Inflammatory macrophage (primary cell): ENCODE measurements around the gene MYOM3.

Experiments
- DNase-seq, 2 donors: peaks; one replicate each; pipeline ENCODE4 v3.0.0-alpha.2; 2020 to 2022

MYOM3 gene

GRCh38 chr1:24113641-24114033 lies 1.7 kb upstream of the MYOM3 start:
- no peak for DNase-seq

DNA sequence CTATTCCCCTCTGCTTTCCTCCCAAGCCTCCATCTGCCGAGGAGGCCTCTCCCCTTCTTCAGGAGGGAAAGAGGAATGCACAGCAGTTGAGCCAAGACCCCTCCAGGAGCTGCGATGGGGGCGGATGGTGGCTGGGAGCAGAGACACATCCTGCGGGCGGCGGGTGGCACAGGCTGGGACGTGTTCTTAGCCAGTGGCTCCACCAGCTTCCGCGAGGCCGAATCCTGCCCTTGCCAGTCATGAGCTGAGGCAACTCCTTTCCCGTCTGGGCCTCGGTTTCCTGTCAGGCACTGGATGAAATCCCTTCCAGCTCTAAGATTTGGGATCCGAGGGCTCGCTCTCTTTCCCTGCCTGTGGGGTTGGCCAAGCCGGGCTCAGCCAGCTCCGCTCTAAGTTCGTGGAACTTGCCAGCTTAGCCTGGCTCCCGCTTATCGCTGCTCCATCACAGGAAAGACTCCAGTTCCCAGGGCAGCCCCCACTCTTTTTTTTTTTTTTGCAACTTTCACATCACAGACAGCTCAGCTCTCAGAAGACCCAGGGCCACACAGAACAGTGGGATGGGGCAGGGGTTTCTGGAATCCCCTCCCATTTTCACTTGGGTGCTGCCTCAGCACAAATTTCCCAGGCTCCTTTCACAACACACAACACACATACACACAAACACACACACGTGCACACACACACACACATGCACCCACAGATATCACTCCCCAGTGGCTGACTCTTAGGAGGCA lies 506 bp downstream of the MYOM3 start:
- DNase-seq = no peak

DNA sequence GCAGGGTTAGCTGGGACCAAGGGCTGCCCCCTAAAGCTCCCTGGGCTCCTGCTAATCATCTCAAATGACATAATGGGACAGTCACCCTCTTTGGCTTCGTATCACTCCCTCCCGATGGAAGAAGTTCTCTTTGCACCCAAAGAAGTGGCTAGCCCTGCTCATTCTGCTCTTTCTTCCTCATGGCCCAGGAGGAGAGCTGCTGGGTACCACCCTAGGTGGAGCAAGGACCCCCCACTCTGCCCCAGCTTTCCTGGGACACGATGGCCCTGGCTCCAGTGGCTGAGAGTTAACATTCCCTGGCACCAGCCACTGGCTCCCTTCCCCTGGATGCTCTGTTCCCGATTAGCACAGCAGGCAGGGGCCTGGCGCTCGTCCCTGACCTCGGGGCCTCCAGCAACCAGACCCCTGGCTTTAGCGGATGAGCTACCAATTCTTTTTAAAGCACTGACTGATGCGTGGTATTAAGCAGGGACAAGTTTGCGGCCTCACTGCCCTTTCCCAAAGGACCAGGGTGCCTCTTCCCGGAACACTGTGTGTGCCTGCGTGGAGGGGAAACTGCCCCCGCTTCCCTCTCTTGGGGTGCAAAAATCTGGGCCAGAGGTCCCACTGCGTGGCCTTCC lies 1.2 kb downstream of the MYOM3 start:
- DNase-seq = no peak

GRCh38 chr1:24109686-24110475 lies 2.1 kb downstream of the MYOM3 start:
- no peak for DNase-seq

GRCh38 chr1:24109166-24109483 lies 2.8 kb downstream of the MYOM3 start:
- DNase-seq = no peak

GRCh38 chr1:24108334-24109165 lies 3.4 kb downstream of the MYOM3 start:
- peak in 1 of 2 donors; percentile 26 for DNase-seq

- no peak for DNase-seq
Observed at GRCh38 chr1:24107462-24108138, 4.3 kb downstream of the MYOM3 start.

GRCh38 chr1:24105368-24106160 lies 6.4 kb downstream of the MYOM3 start:
- no peak for DNase-seq

GRCh38 chr1:24104854-24105253 lies 7.1 kb downstream of the MYOM3 start:
- no peak for DNase-seq

DNA sequence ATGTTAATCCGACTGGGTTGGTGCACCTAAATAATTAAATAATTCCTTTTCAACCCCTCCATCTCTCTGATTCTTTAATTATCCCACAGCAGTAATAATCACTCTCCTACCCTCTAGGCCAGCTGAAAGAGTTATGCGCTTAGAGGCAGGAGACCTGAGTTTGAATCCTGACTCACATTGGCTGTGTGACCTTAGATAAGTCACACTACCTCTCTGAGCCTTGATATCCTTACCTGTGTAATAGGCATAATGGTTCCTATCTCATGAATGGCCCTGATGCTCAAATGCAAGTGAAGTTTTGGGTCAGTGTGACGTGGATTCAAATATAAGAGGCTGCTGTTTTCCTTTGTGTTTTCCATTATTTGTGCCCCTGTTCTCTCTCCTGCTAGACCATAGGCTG lies 8.1 kb downstream of the MYOM3 start:
- DNase-seq = no peak

DNA sequence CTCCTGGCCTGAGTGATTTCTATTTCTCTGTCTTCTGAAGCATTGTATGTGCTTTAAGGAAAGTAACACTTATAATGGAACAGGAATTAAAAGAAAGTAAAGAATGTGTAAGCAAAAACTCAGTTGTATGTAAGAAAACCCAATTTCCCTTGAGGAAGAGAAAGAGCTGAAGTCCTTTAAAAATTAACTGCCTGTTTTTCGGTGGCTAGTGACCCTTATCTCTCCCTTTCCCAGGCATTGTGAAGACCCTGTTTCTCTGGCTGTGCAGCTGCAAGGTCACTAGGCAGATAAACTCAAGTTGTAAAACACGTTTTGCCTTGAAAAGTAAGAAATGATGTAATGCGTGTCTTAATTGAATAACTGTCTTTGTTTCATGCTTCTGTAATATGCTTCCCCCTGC lies 8.5 kb downstream of the MYOM3 start:
- DNase-seq = no peak

DNA sequence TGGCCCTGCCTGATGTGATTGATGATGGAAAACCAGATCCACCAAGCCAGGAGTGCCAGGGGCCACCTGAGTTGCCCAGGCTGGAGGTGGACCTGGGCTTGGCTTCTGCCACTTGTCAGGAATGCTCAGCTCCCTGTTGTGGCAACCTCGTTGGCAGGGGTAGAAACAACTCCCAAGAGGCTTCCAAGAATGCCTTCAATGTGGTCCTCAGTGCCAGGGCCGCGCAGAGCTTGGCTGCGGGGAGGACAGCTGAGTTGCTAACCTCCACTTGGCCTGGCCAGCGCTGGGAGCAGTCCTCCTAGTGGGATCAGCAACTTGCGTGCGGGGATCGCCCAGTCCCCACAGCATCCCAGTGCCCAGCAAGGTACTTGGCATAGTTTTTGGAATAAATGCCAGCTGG lies 9.0 kb downstream of the MYOM3 start:
- no peak for DNase-seq

GRCh38 chr1:24101796-24102586 lies 9.9 kb downstream of the MYOM3 start:
- DNase-seq = no peak

- no peak for DNase-seq
Observed at GRCh38 chr1:24100945-24101737, 10.8 kb downstream of the MYOM3 start.

GRCh38 chr1:24098943-24099638 lies 12.8 kb downstream of the MYOM3 start:
- no peak for DNase-seq

DNA sequence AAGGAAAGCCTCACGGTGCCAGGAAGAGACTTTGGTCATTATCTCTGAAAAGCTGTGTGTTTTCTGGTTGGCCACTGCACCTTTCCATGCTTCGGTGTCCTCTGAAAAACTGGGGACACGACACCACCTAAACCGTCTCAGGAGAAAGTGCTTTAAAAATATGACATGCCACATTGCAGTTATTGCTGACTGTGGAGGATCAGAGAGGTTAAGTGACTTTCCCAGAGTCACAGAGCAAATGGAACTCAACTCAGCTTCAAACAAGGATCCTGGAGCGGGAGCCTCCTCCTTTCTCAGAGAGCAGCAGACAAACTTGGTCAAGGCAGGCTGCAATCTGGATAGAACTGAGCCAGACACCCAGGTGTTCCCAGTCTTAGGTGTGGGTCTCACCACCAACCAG lies 13.8 kb downstream of the MYOM3 start:
- DNase-seq = no peak

- DNase-seq = no peak
Observed at GRCh38 chr1:24097663-24098062, 14.3 kb downstream of the MYOM3 start.

- DNase-seq = no peak
Observed at GRCh38 chr1:24096739-24097103, 15.2 kb downstream of the MYOM3 start.

DNA sequence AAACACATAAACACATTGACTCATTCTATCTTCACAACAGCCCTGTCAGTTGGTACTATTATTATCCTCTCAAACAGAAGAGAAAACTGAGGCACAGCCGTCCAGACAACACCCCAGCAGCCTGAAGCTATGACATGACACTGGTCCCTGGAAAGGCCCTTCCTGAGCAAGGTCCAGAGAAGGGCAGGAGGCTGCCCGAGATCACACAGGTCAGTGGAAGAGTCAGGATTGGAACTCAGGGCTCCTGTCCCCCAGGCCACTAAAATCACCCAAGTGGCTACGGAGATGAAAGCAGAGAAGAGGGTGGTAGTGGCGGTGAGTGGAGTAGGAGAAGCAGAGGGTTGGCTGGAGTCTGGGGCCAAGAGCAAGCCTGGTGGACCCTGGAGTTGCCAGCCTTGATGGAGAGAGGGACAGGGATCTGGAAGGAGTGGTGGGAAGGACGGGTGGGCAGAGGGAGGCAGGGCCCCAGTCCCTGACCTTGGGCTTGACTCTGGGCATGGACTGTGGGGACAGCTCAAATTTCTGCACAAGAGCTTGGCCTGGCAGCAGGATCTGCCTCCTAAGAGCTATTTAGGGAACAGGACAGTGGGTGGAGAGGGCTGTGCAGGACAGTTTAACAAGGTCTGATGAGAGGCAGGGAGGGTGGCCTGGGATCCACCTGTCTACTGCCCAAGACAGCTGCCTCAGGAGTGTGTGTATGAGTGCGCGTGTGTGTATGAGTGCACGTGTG lies 15.8 kb downstream of the MYOM3 start:
- DNase-seq = no peak
